Measurements from ENCODE around the gene WBP2NL.

WBP2NL gene

GRCh38 chr22:41996826-41997225 is 1.8 kb upstream of the WBP2NL start:
- H3K9ac ChIP-seq (ENCODE audit: low read length) = no peak overlapping the region
- no peak overlapping the region for H3K4me2 ChIP-seq (ENCODE audit: low read length)
- H3K9me3 ChIP-seq (ENCODE audit: insufficient read depth, low read length) = no peaks in the 10 kb centered on the region
- no peak overlapping the region for H2AFZ ChIP-seq (ENCODE audit: low read depth, low read length)
- peaks cover 21% of the 10 kb centered on the region for H3K4me1 ChIP-seq (ENCODE audit: low read length)
- H3K27ac ChIP-seq (ENCODE audit: low read length) = no peak overlapping the region
- no peaks in the 10 kb centered on the region for H3K79me2 ChIP-seq (ENCODE audit: low read length)
- no peaks in the 10 kb centered on the region for H4K20me1 ChIP-seq (ENCODE audit: insufficient read depth, low read length)
- H3K4me3 ChIP-seq (ENCODE audit: low read length) = no peak overlapping the region
- peaks cover 42% of the 10 kb centered on the region for H3K36me3 ChIP-seq (replicated peaks; ENCODE audit: low read depth, low read length)
- no peaks in the 10 kb centered on the region for H3K27me3 ChIP-seq (ENCODE audit: low read depth, low read length)
- TF ChIP-seq CTCF (IDR thresholded peaks at IDR 0.05; ENCODE audit: low read depth, low read length) (no peak), EZH2phosphoT487 (IDR thresholded peaks at IDR 0.05; ENCODE audit: low read depth) (no peak)

GRCh38 chr22:42000466-42000865 is 1.9 kb downstream of the WBP2NL start:
- H3K4me1 ChIP-seq (ENCODE audit: low read length) = peaks cover 10% of the 10 kb centered on the region
- H3K4me2 ChIP-seq (ENCODE audit: low read length) = no peak overlapping the region
- H2AFZ ChIP-seq (ENCODE audit: low read depth, low read length) = no peak overlapping the region
- no peaks in the 10 kb centered on the region for H3K9me3 ChIP-seq (ENCODE audit: insufficient read depth, low read length)
- no peaks in the 10 kb centered on the region for H3K79me2 ChIP-seq (ENCODE audit: low read length)
- H3K27ac ChIP-seq (ENCODE audit: low read length) = no peak overlapping the region
- TF ChIP-seq EZH2phosphoT487 (IDR thresholded peaks at IDR 0.05; ENCODE audit: low read depth) (no peak), CTCF (IDR thresholded peaks at IDR 0.05; ENCODE audit: low read depth, low read length) (no peak)
- H3K27me3 ChIP-seq (ENCODE audit: low read depth, low read length) = no peaks in the 10 kb centered on the region
- H3K4me3 ChIP-seq (ENCODE audit: low read length) = no peak overlapping the region
- no peak overlapping the region for H3K9ac ChIP-seq (ENCODE audit: low read length)
- H4K20me1 ChIP-seq (ENCODE audit: insufficient read depth, low read length) = no peaks in the 10 kb centered on the region
- peaks cover 22% of the 10 kb centered on the region for H3K36me3 ChIP-seq (replicated peaks; ENCODE audit: low read depth, low read length)

- TF ChIP-seq CTCF (IDR thresholded peaks at IDR 0.05; ENCODE audit: low read depth, low read length) (no peak), EZH2phosphoT487 (IDR thresholded peaks at IDR 0.05; ENCODE audit: low read depth) (no peak)
- Histone ChIP-seq H3K79me2 (ENCODE audit: low read length) (no peaks in the 10 kb centered on the region), H3K27me3 (ENCODE audit: low read depth, low read length) (no peaks in the 10 kb centered on the region)
Measured at GRCh38 chr22:42001121-42001520, 2.5 kb downstream of the WBP2NL start.

GRCh38 chr22:42001706-42002105 is 3.1 kb downstream of the WBP2NL start:
- H2AFZ ChIP-seq (ENCODE audit: low read depth, low read length) = no peak overlapping the region
- no peaks in the 10 kb centered on the region for H3K9me3 ChIP-seq (ENCODE audit: insufficient read depth, low read length)
- peaks cover 11% of the 10 kb centered on the region for H3K36me3 ChIP-seq (replicated peaks; ENCODE audit: low read depth, low read length)
- H3K27me3 ChIP-seq (ENCODE audit: low read depth, low read length) = no peaks in the 10 kb centered on the region
- H3K4me3 ChIP-seq (ENCODE audit: low read length) = no peak overlapping the region
- H3K27ac ChIP-seq (ENCODE audit: low read length) = no peak overlapping the region
- no peaks in the 10 kb centered on the region for H3K79me2 ChIP-seq (ENCODE audit: low read length)
- no peak overlapping the region for H3K4me2 ChIP-seq (ENCODE audit: low read length)
- no peak overlapping the region for H3K9ac ChIP-seq (ENCODE audit: low read length)
- H3K4me1 ChIP-seq (ENCODE audit: low read length) = peaks cover 5% of the 10 kb centered on the region; the same call in 1 of the 2 replicates
- TF ChIP-seq CTCF (IDR thresholded peaks at IDR 0.05; ENCODE audit: low read depth, low read length) = no peak
- H4K20me1 ChIP-seq (ENCODE audit: insufficient read depth, low read length) = no peaks in the 10 kb centered on the region

More at GRCh38 chr22:42001121-42001520, 2.5 kb downstream of the WBP2NL start:
- Histone ChIP-seq H3K4me3 (ENCODE audit: low read length) (no peak overlapping the region), H2AFZ (ENCODE audit: low read depth, low read length) (no peak overlapping the region), H3K9ac (ENCODE audit: low read length) (no peak overlapping the region), H3K9me3 (ENCODE audit: insufficient read depth, low read length) (no peaks in the 10 kb centered on the region), H3K36me3 (replicated peaks; ENCODE audit: low read depth, low read length) (peaks cover 16% of the 10 kb centered on the region), H3K27ac (ENCODE audit: low read length) (no peak overlapping the region), H4K20me1 (ENCODE audit: insufficient read depth, low read length) (no peaks in the 10 kb centered on the region), H3K4me2 (ENCODE audit: low read length) (no peak overlapping the region), H3K4me1 (ENCODE audit: low read length) (peaks cover 5% of the 10 kb centered on the region; the same call in 1 of the 2 replicates)

All from OCI-LY3 (cell line).